ENCODE results near the gene TEX53. TPM values are rescaled to one million over a fixed set of nuclear protein-coding genes. Genes with fewer than 3 reads are reported as not detected.

The TEX53 gene
- total and polyA plus RNA-seq, 2 of the 8 experiments (the other 6 are each of a cell fraction or from before 2014, with no cell fraction given): not detected

GRCh38 chr9:114664181-114664580, 6.6 kb upstream of the TEX53 start (continued):
- TF ChIP-seq CTCF (IDR thresholded peaks at IDR 0.05; ENCODE audit: control extremely low read depth in 1 of 3, insufficient read depth in 1 of 3, low read depth in 1 of 3, low read length in 3 of 3) (no peak), SP1 (IDR thresholded peaks at IDR 0.05; ENCODE audit: low read depth, low read length) (no peak), POLR2AphosphoS5 (IDR thresholded peaks at IDR 0.05; ENCODE audit: low read depth, low read length) (no peak), TBP (IDR thresholded peaks at IDR 0.05; ENCODE audit: low read depth, low read length) (no peak), TCF12 (IDR thresholded peaks at IDR 0.05; ENCODE audit: low read depth, low read length) (no peak), E2F6 (IDR thresholded peaks at IDR 0.05) (no peak), BACH1 (IDR thresholded peaks at IDR 0.05; ENCODE audit: low read length) (no peak)

Data from H1 (cell line).